HG02798 (cell line): Measurements from ENCODE around the gene PIK3CG.

Source experiments
- ATAC-seq: cut with Tn5 transposase; IDR thresholded peaks from one replicate; pipeline ENCODE4 v1.9.1; 2021; ENCODE audit warnings: mild to moderate bottlenecking; ENCODE audit not compliant: unreplicated experiment, poor library complexity

Gene PIK3CG

GRCh38 chr7:106855540-106856132, 9.4 kb upstream of the PIK3CG start:
- ATAC-seq, result peak; percentile 47

- ATAC-seq, result no peak
These were observed 6.2 kb upstream of the PIK3CG start for GRCh38 chr7:106858618-106859532.

- no peak for ATAC-seq
These were observed 2.6 kb upstream of the PIK3CG start for GRCh38 chr7:106862317-106863089.

GRCh38 chr7:106863274-106863997, 1.6 kb upstream of the PIK3CG start:
- ATAC-seq, result no peak

- peak; percentile 35 for ATAC-seq
These were observed 592 bp upstream of the PIK3CG start for GRCh38 chr7:106864298-106865081.

GRCh38 chr7:106866298-106867281, 1.5 kb downstream of the PIK3CG start:
- ATAC-seq, result peak; percentile 29

- ATAC-seq, result no peak
These were observed 2.7 kb downstream of the PIK3CG start for GRCh38 chr7:106867641-106868351.

- no peak for ATAC-seq
These were observed 3.3 kb downstream of the PIK3CG start for GRCh38 chr7:106868364-106868763.

GRCh38 chr7:106869954-106870353, 4.9 kb downstream of the PIK3CG start:
- no peak for ATAC-seq

- ATAC-seq, result no peak
These were observed 5.4 kb downstream of the PIK3CG start for GRCh38 chr7:106870528-106870927.

GRCh38 chr7:106870983-106871410, 5.9 kb downstream of the PIK3CG start:
- ATAC-seq, result peak; percentile 93

- no peak for ATAC-seq
These were observed 6.9 kb downstream of the PIK3CG start for GRCh38 chr7:106871793-106872571.

- ATAC-seq, result no peak
These were observed 7.7 kb downstream of the PIK3CG start for GRCh38 chr7:106872763-106873162.

GRCh38 chr7:106874076-106874475, 9.0 kb downstream of the PIK3CG start:
- ATAC-seq, result no peak

- no peak for ATAC-seq
These were observed 10.4 kb downstream of the PIK3CG start for GRCh38 chr7:106875508-106875907.

- no peak for ATAC-seq
These were observed 13.8 kb downstream of the PIK3CG start for GRCh38 chr7:106878748-106879439.
